Stromal cell of bone marrow (primary cell): Measurements from ENCODE around the gene LSM12.
"Not testable (repeated sequence)": the region's sequence is repeated elsewhere in the genome, so short reads cannot be mapped to it uniquely, and the experiment has no call there.

ENCODE experiments used
- DNase-seq: peaks from one replicate; pipeline ENCODE4 v3.0.0-alpha.2; 2012; ENCODE audit warnings: low read depth

LSM12 gene

DNA sequence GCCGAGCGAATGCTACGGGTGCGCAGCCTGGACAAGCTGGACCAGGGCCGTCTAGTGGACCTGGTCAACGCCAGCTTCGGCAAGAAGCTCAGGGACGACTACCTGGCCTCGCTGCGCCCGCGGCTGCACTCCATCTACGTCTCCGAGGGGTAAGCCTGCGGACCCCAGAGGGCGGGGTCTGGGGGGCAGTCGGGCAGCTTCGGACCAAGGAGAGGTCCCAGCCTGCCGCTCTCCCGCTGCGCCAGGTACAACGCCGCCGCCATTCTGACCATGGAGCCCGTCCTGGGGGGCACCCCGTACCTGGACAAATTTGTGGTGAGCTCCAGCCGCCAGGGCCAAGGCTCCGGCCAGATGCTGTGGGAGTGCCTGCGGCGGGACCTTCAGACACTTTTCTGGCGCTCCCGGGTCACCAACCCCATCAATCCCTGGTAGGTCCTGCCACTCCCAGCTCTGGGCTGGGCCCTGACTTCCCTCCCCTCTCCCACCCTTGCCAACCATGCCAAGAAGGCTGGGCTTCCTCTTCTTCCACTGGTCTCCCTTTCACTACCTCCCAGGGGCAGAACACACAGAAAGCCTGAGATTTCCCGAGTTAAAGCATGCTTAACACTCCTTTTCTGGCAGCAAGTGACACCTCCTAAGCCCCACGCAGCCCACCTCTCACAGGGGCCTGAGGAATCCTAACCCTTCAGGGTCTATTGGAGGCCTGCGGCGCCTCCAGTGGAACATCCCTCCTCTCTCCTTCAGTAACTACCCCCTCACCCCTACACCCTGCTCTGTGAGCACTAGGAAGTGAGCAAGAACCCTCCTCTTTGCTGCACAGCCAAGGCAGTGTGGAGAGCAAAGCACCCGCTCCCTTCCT, 58.9 kb downstream of the LSM12 start:
- DNase-seq, result no peak

DNA sequence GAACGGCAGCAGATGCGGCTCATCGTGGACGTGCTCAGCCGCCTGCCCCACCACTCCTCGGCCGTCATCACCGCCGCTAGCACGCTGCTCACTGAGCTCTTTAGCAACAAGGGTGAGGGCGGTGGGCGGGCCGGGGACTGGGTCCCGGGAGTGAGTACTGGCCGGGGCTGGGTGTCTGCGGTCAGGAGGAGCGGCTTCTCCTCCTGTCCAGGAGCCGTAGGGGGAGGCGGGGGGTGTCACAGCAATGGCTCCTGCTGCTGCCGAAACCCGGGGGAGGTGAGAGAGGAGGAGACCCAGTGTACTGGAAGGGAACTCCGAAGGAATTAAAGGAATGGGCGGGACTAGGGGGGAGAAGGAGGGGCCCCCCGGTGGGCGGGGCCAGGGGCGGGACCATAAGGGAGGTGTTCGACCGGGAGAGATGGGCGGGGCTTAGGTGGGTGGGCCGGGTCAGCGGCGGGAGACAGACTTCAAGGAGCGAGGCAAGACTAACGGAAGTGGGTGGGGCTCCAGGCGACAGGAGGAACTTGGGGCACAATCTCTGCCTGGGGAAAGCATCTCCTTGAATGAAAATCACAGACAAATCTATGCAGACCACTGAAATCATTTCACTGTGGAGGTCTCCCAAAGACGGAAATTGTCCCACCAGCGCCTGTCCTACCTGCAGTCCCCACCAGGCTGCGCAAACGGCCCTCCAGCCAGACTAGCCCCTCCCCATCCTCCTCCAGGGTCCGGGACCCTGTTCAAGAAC, 59.7 kb downstream of the LSM12 start:
- DNase-seq, result peak; percentile 86

DNA sequence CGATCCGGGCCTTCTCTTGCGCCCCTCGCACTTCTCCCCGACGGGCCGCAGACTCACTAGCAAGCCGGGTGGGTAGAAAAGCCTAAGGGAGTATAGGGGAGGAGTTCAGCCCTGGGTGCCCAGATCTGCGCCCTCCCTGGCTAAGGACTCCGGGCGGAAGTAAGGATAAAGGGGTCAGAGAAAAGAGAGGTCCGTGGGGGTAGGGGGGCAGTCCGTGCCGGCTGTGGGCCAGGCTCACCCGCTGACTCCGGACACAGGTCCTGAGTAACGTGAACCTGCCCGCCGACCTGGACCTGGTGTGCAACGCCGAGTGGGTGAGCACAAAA, 60.2 kb downstream of the LSM12 start:
- no peak for DNase-seq

DNA sequence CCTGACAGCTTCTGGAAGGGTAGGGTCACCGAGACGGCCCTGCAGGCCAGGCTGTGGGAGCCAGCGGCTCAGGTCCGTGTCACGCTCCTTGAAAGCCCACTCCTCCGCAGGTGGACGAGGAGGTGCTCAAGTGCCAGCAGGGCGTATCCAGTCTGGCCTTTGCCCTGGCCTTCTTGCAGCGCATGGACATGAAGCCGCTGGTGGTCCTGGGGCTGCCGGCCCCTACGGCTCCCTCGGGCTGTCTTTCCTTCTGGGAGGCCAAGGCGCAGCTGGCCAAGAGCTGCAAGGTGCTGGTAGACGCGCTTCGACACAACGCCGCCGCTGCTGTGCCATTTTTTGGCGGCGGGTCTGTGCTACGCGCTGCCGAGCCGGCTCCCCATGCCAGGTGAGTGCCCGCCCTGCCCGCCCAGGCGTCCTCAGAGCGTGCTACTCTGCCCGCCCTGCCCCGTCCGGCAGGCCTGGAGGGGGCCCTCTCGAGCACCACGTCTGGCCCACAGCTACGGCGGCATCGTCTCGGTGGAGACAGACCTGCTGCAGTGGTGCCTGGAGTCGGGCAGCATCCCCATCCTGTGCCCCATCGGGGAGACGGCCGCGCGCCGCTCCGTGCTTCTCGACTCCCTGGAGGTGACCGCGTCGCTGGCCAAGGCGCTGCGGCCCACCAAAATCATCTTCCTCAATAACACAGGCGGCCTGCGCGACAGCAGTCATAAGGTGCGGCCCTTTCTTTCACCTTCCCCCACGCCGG, 60.8 kb downstream of the LSM12 start:
- DNase-seq, result no peak

DNA sequence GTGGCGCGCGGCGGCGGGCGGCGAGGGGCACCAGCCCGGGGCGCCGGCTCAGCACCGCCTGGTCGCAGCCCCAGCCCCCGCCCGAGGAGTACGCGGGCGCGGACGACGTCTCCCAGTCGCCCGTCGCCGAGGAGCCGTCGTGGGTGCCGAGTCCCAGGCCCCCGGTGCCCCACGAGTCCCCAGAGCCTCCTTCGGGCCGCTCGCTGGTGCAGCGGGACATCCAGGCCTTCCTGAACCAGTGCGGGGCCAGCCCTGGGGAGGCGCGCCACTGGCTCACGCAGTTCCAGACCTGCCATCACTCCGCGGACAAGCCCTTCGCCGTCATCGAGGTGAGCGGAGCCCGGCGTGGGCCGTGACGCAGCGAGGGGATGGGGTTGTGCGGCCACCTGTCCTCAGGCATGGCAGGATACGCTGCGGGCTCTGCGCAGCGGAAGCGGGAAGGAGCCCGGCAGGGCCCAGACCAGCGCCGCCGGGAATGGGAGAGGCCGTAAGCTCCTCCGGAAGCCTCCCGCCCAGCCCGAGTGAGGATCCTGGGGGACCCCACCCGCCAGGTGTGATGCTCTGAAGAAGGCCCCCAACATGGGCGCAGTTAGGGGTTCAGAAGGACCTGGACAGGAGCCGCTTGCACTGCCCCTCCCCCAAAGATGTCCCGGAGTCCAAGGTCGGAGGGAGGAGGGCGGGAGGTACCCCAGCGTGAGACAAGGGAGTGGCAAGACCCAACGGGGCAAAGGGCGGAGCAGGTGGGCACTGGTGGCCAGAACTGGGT, 61.5 kb downstream of the LSM12 start:
- no peak for DNase-seq

DNA sequence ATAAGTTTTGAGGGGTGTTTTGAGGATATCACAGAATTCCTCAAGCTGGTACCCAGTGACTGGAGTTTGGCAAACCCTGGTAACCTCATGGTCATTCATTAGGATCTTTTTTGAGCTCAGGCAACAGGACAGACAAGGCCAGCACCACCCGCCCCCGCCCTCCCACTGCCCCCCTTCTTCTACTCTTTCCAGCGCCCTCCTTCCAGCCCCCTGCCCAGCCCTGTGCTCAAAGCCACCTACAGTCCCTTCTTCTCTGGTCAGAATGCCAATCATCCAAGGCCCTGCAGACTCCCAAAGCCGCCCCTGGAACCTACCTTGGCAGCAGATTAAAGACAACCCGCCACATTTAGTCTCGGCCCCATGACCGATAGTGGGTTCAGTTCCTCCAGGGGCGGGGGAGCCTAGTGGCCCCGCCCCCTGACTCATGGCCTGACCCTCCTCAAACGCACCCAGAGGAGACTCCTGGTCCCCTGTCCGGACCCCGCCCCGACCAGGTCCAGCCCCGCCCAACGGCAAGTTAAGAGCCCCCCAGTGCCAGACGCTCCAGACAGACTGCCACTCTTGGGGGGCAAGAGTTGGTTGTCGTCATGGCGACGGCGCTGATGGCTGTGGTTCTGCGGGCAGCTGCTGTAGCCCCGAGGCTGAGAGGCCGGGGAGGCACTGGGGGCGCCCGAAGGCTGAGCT, 62.3 kb downstream of the LSM12 start, which contains the start of gene NAGS:
NAGS (plus strand) TSS at position 546 of the 684 bp plus-strand sequence; CDS start at position 588, 42 bp downstream.
- no peak for DNase-seq

DNA sequence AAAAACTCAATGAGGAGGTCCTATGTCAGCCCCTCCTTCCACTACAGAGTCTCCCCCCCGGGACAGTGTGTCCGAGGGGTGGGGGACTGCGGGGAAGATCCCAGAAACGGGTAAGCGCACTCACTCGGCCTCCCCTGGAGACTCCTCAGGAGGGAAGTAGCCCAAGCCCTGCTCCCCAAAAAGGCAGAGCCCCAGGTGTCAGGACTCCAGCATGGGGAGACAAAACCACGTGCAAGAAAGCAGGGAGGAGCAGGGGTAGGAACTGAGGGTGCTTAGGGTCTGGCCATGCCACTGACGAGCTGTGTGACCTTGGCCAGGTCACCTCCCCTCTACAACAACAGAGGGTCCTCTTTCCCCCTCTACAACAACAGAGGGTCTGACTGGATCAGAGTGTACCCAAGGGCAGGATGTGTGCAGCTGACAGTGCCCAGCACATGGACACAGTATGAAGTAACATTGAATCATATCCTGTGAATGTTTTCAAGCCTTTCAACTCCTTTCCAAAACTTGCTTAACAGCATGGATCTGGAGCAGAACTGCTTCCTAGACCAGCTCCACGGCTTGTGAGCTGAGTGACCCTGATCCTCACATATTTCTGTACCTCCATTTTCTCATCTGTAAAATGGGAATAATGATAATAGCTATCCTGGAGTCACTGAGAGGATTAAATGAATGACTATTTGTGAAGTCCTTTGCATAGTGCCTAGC, 64.2 kb downstream of the LSM12 start:
- DNase-seq, result peak; percentile 76

DNA sequence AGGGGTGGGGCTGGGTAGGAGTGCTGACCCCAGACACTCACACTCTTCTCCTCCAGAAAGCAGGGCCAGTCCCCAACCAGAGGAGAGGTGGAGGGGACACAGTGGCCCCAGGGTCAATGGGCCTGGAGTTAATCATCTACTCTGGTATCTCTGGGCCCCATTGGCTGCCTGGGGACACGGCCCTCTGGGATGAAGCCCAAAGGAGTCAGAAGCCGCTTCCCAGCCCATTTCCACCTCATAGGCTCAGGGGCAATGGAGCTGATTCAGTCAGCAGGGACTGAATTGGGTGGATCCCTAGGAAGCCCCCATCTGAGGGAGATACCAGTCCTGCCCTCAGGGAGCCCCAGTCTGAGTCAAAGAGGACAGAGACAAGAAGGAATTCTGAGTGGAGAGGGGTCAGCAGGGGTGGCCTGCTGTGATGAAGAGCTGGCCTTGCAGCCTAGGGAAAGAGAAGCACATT, 65.0 kb downstream of the LSM12 start:
- no peak for DNase-seq

DNA sequence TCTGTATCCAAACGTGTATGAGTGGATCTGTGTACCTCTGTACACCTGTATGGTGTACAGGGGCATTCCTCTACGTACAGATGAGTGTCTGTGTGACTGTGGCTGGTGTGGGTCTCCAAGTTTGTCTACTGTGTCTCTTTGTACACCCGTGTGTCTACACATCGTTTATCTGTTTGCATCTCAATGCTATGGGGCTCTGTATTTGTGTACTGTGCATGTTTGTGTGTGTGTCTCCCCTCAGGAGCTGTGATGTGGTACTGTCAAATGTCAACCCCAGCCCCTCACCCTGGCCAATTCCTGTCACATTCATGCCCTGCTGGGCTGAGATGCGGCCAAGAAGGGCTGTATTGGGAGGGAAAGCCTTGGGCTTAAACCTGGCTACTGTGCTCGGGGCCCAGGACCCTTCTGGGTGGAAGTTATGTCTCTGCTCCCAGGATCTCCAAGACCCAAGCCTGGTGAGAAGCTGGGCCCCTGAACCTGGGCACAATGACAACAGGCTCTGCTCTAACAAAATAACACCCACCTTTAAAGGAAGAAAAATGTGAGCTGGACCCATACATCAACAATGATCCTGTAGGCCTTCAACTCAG, 65.5 kb downstream of the LSM12 start:
- no peak for DNase-seq

DNA sequence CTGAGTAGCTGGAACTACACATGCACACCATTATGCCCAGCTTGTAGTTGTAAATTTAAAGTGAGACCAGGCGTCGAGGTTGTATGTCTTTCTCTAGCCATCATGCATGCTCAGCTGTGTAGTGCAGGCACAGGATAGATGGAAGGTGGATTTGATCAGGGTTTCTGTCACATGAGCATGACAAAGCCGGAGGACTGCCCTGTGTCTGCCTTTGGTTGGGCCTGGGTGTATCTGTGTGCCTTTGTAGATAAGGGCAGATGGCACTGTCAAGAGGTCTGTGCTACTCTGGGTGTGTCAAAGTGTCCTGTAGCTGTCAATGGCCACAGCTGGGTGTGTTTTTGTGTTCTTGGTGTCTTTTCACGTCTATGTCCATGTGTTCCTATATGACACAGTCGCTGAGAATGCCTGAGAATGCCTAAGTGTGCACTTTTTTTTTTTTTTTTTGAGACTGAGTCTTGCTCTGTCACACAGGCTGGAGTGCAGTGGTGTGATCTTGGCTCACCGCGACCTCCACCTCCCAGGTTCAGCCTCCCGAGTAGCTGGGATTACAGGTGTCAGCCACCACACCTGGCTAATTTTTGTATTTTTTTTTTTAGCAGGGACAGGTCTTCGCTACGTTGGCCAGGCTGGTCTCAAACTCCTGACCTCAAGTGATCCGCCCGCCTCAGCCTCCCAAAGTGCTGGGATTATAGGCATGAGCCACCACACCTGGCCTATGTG, 66.2 kb downstream of the LSM12 start:
- DNase-seq, result no peak

DNA sequence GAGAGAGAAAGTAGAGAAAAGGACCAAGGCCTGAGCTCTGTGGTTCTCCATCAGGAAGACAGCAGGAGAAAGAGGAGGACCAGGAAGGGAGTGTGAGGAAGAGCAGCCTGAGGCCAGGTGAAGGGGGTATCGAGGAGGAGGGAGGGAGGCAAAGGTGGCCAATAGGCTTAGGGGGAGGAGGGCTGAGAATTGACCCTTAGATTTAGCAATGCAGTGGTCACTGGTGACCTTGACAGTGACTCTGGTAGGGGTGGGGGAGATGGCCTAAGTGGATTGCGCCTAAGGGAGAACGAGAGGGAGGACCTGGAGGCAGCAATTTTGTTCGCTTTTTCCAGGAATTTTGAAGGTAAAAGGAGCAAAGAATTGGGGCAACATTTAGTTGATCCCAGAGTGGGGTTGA, 67.4 kb downstream of the LSM12 start:
- DNase-seq, result no peak

DNA sequence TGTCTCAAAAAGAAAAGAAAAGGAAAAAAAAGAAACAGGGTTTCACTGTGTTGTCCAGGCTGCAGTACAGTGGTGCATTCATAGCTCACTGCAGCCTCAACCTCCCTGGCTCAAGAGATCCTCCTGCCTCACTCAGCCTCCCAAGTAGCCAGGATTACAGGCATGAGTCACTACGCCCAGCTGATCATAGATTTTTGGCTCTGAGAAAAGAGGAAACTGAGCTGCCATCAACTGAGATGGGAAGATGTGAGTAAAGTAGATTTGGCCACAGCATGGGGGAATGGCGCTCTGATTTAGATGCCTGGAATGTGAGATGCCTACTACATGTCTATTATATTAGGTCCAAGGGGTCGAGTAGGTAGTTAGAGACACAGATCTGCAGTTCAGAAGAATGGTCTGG, 67.9 kb downstream of the LSM12 start:
- peak; percentile 58 for DNase-seq

DNA sequence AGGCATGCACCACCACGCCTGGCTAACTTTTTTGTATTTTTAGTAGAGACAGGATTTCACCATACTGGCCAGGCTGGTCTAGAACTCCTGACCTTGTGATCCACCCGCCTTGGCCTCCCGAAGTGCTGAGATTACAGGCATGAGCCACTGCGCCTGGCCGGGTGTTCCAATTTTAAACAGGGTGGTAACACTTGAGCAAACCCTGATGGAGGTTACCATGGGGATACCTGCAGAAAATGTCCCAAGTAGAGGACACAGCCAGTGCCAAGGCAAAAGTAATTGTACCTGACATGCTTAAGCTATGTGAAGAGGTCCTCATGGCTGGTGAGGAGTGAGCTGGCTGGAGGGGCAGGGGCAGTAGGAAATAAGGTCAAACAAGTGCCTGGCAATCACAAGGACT, 69.3 kb downstream of the LSM12 start:
- not testable (repeated sequence) for DNase-seq

DNA sequence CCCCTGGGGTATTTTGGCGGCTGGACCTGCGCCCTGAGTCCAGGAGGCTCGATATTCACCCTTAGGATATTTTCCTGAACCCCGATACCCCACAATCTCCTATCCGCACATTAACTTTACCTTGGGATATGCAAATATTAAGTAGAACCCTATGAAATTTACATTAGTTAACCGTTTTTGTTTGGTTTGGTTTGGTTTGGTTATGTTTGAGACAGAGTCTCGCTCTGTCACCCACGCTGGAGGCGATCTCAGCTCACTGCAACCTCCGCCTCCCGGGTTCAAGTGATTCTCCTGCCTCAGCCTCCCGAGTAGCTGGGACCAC, 71.4 kb downstream of the LSM12 start:
- no peak for DNase-seq

DNA sequence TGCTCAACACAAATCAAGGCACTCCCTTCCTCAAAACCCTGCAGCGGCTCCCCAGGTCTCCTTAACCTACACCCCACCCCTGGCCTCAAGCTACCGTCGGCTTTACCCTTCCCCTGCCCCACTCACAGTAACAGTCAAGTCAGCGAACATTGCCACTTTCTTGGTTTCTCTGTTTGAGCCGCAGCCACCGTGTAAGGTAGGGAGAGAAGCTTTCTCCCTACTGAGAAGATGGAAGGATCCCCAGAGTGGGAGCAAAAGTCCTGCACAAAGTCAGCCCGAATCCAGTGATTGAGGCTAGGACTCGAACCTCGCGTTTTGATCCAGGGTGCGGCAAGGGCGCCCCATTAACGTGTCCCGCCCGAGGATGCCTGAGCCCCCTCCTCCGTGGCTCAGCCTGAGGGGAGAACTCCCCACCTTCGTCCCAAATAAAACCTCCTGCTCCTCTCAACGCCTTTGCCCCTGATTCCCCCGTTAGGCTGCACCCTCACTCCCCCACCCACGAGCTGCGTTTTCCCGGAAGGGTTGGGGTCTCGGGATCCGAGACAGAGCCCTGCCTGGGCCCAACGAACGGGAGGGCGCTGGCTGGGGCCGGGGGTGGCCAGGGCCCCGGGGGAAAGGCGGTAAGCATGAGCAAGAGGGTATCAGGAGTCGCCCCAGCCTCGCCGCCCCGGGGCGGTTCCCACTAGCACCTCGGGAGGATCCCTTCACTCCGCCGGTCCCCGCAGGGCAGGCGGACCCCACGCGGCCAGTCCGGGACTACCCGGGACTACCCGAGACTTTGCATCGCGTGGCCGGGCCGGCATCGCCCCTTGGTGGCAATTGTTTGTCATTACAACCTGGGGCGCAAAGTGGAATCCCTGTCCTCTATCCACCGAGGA, 72.0 kb downstream of the LSM12 start:
- DNase-seq, result no peak

DNA sequence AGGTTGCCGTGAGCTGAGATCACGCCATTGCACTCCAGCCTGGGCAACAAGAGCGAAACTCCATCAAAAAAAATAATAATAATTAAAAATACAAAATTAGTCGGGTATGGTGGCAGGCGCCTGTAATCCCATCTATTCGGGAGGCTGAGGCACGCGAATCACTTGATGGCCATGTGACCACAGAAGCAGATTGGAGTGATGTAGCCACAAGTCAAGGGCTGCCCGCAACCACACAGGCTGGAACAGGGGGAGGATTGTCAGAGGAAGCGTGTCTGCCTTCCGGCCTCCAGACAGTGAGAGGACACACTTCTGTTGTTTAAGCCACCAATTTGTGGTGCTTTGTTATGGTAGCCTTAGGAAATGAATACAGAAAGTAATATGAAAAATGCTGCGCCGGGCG, 73.8 kb downstream of the LSM12 start:
- DNase-seq, result no peak

DNA sequence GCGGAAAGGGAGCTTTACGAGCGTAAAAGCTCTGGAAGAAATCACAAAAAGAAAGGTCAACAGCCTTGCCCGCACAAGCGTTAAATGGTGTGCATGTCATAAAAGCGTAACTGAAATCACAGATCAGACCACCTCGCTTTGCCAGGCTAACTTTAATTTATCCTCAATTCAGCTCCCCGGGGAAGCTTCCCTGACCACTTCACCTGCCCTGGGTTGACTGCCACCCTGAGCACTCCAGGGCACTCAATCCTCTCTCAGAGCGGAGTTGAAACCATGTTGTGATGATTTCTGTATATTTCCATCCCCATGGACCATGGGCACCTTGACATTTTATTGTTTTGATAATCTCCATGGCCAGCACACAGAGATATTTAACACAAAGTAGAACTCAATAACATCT, 78.2 kb downstream of the LSM12 start:
- no peak for DNase-seq

DNA sequence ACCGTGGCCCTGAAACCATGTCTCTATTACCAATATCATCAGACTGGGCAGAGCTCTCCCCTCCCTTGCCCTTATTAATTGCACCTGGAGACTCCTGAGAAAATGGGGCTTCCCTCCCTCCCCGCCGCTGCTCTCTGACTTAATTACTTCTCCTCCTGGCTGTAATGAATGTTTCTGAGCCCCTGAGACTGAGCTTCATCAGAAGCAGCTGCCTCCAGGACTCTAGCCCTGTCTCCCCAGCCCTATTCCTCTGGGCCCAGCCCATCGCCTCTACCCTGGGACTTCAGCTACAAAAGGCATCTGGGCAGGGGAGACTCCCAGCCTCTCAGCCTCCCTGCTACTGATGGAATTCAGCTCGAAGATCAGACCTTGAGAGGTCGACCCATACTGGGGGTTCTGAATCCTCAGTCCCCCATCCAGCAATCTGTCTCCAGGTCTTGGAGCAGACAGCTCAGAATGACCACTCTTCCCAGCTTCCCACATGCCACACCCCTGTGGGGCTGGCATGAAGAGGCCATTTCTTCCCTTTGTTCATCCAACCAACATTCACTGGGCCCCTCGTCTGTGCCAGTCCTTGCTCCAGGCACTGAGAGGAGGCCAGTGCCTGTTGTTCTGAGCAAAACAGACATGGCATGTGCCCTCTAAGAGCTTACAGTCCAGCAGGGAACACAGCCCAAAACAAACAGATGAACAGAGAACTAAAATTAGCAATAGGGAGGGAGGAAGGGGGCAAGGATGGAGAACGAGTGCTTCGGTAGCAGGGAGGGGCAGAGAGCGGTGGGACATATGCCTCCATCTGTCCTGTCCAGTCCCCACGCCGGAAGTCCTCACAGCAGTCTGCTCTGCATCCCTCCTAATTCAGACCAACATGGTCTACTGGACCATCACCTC, 79.1 kb downstream of the LSM12 start:
- DNase-seq, result no peak
